Skeletal muscle tissue (tissue), 4 donors: ENCODE measurements around the gene TTLL1. TPM values are rescaled to one million over a fixed set of nuclear protein-coding genes. Genes with fewer than 3 reads are reported as not detected.

Experiments
- H3K27ac ChIP-seq: one replicate; pipeline ENCODE4 v1.7.0; 2013; ENCODE audit warnings: mild to moderate bottlenecking, low read depth, low read length, inconsistent platforms
- H3K27me3 ChIP-seq, 3 donors: one replicate each; pipeline ENCODE4 v1.7.0; 2013; ENCODE audit warnings: low read length in 3 of 3; ENCODE audit not compliant: control insufficient read depth in 3 of 3, insufficient read depth in 3 of 3
- H3K36me3 ChIP-seq, 3 donors: one replicate each; pipeline ENCODE4 v1.7.0; 2013; ENCODE audit warnings: low read length in 3 of 3; ENCODE audit not compliant: control insufficient read depth in 3 of 3, insufficient read depth in 3 of 3
- H3K4me1 ChIP-seq, 3 donors: one replicate each; pipeline ENCODE4 v1.7.0; 2013; ENCODE audit warnings: low read length in 3 of 3, mild to moderate bottlenecking in 3 of 3; ENCODE audit not compliant: control insufficient read depth in 3 of 3, insufficient read depth in 3 of 3
- H3K4me3 ChIP-seq, 3 donors: one replicate each; pipeline ENCODE4 v1.7.0; 2013; ENCODE audit warnings: low read length in 3 of 3
- H3K9ac ChIP-seq, 3 donors: one replicate each; pipeline ENCODE4 v1.7.0; 2013; ENCODE audit warnings: low read length in 3 of 3, mild to moderate bottlenecking in 3 of 3, moderate library complexity in 2 of 3, low read depth in 1 of 3
- H3K9me3 ChIP-seq, 3 donors: one replicate each; pipeline ENCODE4 v1.7.0; 2013; ENCODE audit warnings: low read length in 3 of 3; ENCODE audit not compliant: control insufficient read depth in 3 of 3
- total RNA-seq: library from RNA; depleted of rRNA; stranded (reverse); fragments of >200 nt; gene quantifications from one replicate; pipeline ENCODE4 v1.2.3, GENCODE V29; 2014
- donor health status: Osteomylitis.

The TTLL1 gene
- total RNA-seq, 1 donor from 2014 or later, result 8.9 TPM

DNA sequence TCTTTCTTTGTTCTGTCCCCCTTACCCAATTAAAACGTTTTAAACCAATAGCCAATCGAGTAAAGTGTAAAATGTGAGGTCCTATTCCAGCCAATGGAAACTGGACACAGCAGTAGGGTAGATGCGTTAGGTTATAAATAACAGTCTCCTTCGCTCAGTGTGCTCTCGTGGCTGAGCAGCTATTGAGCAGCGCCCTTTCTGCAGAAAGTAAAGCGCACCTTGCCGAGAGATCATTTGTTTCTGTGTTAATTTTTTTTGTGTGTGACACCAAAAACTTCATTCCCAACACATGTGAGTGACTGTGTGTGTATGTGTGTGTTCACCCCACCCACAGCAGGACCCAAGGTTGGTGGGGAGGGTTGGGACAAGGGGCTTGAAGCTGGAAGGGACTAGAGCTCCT, 7.2 kb upstream of the TTLL1 start:
- Histone ChIP-seq H3K4me3 (no peak overlapping the region), H3K36me3 (no peaks in the 10 kb centered on the region), H3K4me1 (no peaks in the 10 kb centered on the region), H3K9me3 (no peaks in the 10 kb centered on the region), H3K27me3 (peaks cover 0 to 5% (median 5%) of the 10 kb centered on the region in 3 donors), H3K27ac (no peak overlapping the region), H3K9ac (no peak overlapping the region)

DNA sequence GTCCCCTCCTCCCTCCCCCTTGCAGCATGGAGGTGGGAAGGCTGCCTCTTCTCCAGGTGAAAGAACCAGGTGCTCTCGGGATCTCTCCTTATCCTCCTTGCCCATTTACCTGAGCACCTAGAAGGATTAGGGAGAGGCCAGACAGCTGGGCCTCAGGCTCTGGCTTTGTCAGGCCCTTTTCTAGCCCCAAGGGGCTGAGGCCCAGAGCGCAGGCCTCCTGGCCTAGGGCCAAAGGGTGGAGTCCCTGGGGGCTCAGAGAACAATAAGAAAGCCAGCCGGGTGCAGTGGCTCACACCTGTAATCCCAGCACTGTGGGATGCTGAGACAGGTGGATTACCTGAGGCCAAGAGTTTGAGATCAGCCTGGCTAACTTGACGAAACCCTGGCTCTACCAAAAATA, 5.4 kb upstream of the TTLL1 start:
- Histone ChIP-seq H3K27ac (no peak overlapping the region), H3K9me3 (no peaks in the 10 kb centered on the region), H3K9ac (no peak overlapping the region), H3K36me3 (no peaks in the 10 kb centered on the region), H3K4me3 (no peak overlapping the region), H3K4me1 (no peaks in the 10 kb centered on the region), H3K27me3 (peaks cover 0 to 5% (median 5%) of the 10 kb centered on the region in 3 donors)

DNA sequence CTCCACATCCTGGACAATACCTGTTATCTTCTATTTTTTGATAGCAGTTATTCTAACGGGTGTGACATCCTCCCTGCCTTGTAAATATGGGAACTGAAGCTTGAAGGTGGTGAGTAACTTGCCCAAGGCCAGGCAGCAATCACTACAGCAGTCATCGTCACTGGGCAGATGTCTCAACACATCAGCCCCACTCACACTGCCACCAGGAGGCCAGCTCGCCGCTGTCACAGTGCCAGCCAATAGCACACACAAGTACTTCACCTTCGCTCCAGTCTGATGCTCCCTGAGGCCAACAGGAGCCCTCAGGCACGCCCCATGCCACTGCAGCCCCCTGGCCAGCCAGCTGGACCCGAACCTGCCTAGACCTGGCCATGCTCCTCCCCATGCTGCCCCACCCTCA, 4.9 kb upstream of the TTLL1 start:
- no peak overlapping the region for H3K9ac ChIP-seq
- H3K4me1 ChIP-seq, result no peaks in the 10 kb centered on the region
- no peak overlapping the region for H3K27ac ChIP-seq
- H3K36me3 ChIP-seq, result no peaks in the 10 kb centered on the region
- peaks cover 0 to 5% (median 5%) of the 10 kb centered on the region in 3 donors for H3K27me3 ChIP-seq
- H3K9me3 ChIP-seq, result no peaks in the 10 kb centered on the region
- no peak overlapping the region for H3K4me3 ChIP-seq

DNA sequence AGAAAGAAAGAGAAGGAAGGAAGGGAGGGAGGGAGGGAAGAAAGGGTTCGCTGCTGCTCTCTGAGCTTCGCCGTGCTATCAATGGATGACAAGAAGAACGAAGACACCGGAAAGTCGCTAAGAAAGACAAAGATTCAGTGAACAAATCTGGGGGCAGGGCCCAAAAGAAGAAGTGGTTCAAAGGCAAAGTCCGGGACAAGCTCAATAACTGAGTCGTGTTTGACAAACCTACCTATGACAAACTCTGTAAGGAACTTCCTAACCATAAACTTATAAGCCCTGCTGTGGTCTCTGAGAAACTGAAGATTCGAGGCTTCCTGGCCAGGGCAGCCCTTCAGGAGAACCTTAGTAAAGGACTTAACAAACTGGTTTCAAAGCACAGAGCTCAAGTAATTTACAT, 2.9 kb upstream of the TTLL1 start:
- no peaks in the 10 kb centered on the region for H3K9me3 ChIP-seq
- H3K4me3 ChIP-seq, result no peak overlapping the region
- H3K27me3 ChIP-seq, result peaks cover 0 to 5% (median 5%) of the 10 kb centered on the region in 3 donors
- peaks cover 4 to 6% (median 5%) of the 10 kb centered on the region in 3 donors for H3K4me1 ChIP-seq
- H3K36me3 ChIP-seq, result no peaks in the 10 kb centered on the region
- no peak overlapping the region for H3K9ac ChIP-seq
- no peak overlapping the region for H3K27ac ChIP-seq

DNA sequence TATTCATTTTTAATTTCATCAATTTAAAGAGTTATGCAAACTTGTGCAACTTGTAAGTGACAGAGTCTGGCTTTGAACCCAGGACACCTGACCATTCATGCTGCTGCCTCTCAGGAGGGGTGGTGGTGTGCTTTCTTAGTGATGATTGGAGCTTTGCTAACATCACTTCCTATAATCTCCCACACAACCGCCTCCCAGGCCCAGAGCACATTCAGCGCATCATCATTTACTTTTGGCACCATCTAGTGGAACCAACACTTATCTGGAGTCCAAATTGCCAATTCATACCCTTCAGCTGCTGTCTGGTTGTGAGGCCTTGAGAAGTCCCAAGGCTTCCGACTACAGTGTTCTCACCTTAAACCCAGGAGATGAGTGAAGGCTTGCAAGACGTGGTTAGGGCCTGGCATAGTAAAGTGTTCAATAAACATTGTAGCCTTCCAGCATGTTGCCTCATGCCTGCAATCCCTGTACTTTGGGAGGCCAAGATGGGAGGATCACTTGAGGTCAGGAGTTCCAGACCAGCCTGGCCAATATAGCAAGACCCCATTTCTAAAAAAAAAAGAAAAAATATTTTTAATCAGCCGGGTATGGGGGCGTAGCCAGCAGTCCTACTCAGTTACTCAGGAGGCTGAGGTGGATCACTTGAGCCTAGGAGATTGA, 1.1 kb upstream of the TTLL1 start:
- peaks cover 4 to 6% (median 5%) of the 10 kb centered on the region in 3 donors for H3K4me1 ChIP-seq
- no peak overlapping the region for H3K9ac ChIP-seq
- H3K4me3 ChIP-seq, result no peak overlapping the region
- H3K36me3 ChIP-seq, result no peaks in the 10 kb centered on the region
- H3K27ac ChIP-seq, result no peak overlapping the region
- H3K9me3 ChIP-seq, result no peaks in the 10 kb centered on the region
- H3K27me3 ChIP-seq, result peaks cover 0 to 5% (median 5%) of the 10 kb centered on the region in 3 donors

DNA sequence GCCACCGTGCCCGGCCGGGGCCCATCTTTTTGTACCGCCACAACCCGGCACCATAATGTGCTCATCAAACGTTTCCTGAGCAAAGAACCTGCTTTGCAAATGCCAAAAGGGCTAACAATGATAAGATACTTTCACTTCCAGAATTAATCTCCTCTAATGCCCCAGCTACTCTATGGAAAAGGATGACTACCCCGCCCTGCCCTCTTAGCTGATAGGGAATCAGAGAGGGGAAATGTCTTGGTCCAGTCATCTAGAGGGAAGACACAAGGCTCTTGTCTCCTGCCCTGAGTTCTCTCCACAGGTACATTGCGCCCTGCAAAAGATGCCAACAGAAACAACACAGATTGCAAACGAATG, 586 bp downstream of the TTLL1 start:
- H3K27me3 ChIP-seq, result no peaks in the 10 kb centered on the region
- H3K27ac ChIP-seq, result no peak overlapping the region
- peak overlapping the region; percentile 44 to 83 (median 79) for H3K9ac ChIP-seq
- no peaks in the 10 kb centered on the region for H3K9me3 ChIP-seq
- H3K36me3 ChIP-seq, result no peaks in the 10 kb centered on the region
- H3K4me1 ChIP-seq, result peaks cover 4 to 6% (median 5%) of the 10 kb centered on the region in 3 donors
- peak overlapping the region; percentile 90 to 95 (median 93) for H3K4me3 ChIP-seq

DNA sequence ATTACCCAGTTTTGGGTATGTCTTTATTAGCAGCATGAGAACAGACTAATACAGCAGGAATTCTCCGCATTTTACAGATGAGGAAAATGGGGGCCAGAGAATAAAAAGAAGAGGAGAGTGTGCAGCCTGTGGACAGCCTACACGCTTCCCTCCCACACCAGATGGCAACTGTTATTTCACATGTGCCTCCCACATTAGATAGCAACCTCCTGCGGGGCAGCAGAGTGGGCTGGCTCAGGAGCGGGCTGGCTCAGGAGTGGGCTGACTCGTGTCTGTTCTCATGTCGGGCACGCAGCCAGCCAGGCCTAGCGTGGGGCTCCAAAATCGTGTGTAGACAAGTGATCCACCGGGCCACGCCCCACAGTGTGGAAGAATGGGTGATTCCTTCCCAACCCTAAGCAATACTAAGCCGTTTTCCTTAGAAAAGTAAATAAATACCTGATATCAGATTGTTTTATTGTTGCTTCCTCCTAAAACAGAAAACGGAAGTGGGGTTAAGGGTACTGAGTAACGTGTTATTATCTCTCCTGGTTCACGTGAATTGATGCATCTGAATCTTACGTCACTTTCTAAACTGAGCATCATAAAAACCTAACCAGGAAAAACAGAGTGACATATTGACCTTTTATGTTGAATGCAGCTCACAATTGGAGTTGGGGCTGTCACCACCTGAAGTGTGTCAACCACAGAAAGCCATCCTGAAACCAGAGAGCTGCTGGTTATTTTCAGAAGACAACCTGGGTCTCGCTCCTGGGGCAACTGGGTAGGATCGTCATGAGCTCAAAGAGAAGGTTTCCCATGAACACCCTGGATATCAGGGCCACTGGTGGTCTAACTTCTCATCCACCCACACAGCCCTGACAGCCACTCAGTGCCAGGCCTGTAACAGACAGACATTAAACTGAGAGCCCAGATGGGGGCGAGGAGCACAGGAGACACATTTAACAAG, 3.3 kb downstream of the TTLL1 start:
- Histone ChIP-seq H3K4me1 (peaks cover 4 to 6% (median 5%) of the 10 kb centered on the region in 3 donors), H3K4me3 (no peak overlapping the region), H3K27ac (no peak overlapping the region), H3K36me3 (no peaks in the 10 kb centered on the region), H3K27me3 (no peaks in the 10 kb centered on the region), H3K9ac (no peak overlapping the region), H3K9me3 (no peaks in the 10 kb centered on the region)

DNA sequence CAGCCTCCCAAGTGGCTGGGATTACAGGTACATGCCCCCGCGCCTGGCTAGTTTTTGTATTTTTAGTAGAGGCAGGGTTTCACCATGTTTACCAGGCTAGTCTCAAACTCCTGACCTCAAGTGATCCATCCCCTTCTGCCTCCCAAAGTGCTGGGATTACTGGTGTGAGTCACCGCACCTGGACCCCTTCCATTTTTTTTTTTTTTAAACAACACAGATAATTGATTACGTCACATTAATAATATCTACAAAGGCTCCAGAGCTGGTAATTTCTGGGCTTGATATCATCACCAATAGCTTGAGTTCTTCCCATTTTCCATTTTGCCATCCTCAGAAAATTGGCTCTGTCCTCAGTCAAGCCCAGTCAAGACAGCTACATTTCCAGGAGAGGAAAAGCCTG, 7.2 kb downstream of the TTLL1 start:
- Histone ChIP-seq H3K4me3 (no peak overlapping the region), H3K27me3 (no peaks in the 10 kb centered on the region), H3K9me3 (no peaks in the 10 kb centered on the region), H3K27ac (no peak overlapping the region), H3K9ac (no peak overlapping the region), H3K36me3 (no peaks in the 10 kb centered on the region), H3K4me1 (no peaks in the 10 kb centered on the region)

DNA sequence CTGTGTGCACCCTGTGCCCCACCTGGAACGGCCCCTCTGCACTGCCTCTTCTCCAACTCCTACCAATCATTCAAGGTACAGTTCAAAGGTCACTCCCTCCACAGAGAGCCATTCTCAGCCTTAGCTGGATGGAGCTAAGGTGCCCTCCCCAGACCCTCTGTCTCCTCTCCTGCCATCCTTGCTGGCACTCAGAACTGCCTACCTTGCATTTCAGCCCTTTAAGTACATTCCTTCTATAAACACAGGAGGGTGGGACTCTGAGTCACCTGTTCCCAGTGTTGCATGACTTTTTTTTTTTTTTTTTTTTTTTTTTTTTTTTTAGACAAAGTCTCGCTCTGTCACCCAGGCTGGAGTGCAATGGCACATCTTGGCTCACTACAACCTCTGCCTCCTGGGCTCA, 8.6 kb downstream of the TTLL1 start:
- no peak overlapping the region for H3K9ac ChIP-seq
- H3K27me3 ChIP-seq, result no peaks in the 10 kb centered on the region
- no peaks in the 10 kb centered on the region for H3K9me3 ChIP-seq
- no peak overlapping the region for H3K4me3 ChIP-seq
- H3K27ac ChIP-seq, result no peak overlapping the region
- no peaks in the 10 kb centered on the region for H3K4me1 ChIP-seq
- H3K36me3 ChIP-seq, result no peaks in the 10 kb centered on the region

DNA sequence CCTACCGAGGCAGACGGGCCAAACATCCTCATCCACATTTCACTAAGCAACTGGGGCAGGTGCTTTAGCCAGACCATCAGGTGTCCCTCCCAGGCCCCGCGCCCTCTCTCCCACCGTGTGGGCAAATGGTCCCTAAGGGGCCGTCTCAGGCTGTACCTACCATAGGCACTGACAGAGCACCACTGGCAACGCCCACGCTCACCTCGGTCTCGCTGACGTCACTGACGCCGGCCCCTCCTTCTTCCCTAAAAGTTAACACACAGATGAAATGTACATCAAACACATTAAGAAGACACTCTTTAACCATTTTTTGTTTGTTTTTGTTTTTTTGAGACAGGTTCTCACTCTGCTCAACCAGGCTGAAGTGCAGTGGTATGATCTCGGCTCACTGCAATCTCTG, 9.4 kb downstream of the TTLL1 start:
- no peak overlapping the region for H3K4me3 ChIP-seq
- H3K36me3 ChIP-seq, result peaks cover 0 to 2% (median 0%) of the 10 kb centered on the region in 3 donors
- no peaks in the 10 kb centered on the region for H3K27me3 ChIP-seq
- H3K9ac ChIP-seq, result no peak overlapping the region
- H3K27ac ChIP-seq, result no peak overlapping the region
- no peaks in the 10 kb centered on the region for H3K4me1 ChIP-seq
- H3K9me3 ChIP-seq, result no peaks in the 10 kb centered on the region
